COR-L47 (cell line): ENCODE results near the gene CCDC71.

Experiments used
- DNase-seq: peaks from one replicate; lab custom pipeline; 2025; lab: John Stamatoyannopoulos, UW

The CCDC71 gene

GRCh38 chr3:49131576-49131975 is 34.6 kb downstream of the CCDC71 start:
- no peak for DNase-seq

- DNase-seq, result no peak
Observed at GRCh38 chr3:49131040-49131439, 35.1 kb downstream of the CCDC71 start.

GRCh38 chr3:49124991-49125670 is 41.0 kb downstream of the CCDC71 start:
- DNase-seq, result no peak

- no peak for DNase-seq
Observed at GRCh38 chr3:49124203-49124602, 41.9 kb downstream of the CCDC71 start.

GRCh38 chr3:49123687-49124086 is 42.4 kb downstream of the CCDC71 start:
- no peak for DNase-seq

GRCh38 chr3:49122886-49123545 is 43.1 kb downstream of the CCDC71 start:
- no peak for DNase-seq

GRCh38 chr3:49122451-49122850 is 43.7 kb downstream of the CCDC71 start:
- no peak for DNase-seq

GRCh38 chr3:49122022-49122421 is 44.1 kb downstream of the CCDC71 start:
- DNase-seq, result no peak

- DNase-seq, result no peak
Observed at GRCh38 chr3:49121132-49121736, 44.9 kb downstream of the CCDC71 start.

- peak; percentile 77 for DNase-seq
Observed at GRCh38 chr3:49120438-49121131, 45.5 kb downstream of the CCDC71 start, which contains the start of gene USP19. TSS of gene USP19 (minus strand) at chr3:49120823. CDS start at chr3:49119145, 1,678 bp downstream.

GRCh38 chr3:49120096-49120437 is 46.1 kb downstream of the CCDC71 start:
- DNase-seq, result no peak

- DNase-seq, result no peak
Observed at GRCh38 chr3:49119439-49119838, 46.7 kb downstream of the CCDC71 start.

GRCh38 chr3:49119036-49119435 is 47.1 kb downstream of the CCDC71 start:
- DNase-seq, result no peak
